Erythroblast (primary cell): ENCODE measurements around the gene EEA1.

Experiments
- GATA1 ChIP-seq: IDR thresholded peaks from 2 replicates; pipeline ENCODE4 v1.6.1; 2011; ENCODE audit warnings: low read depth, mild to moderate bottlenecking, control low read depth, low read length, moderate library complexity
- POLR2A ChIP-seq: IDR thresholded peaks from 2 replicates; pipeline ENCODE4 v1.6.1; 2011; ENCODE audit warnings: mild to moderate bottlenecking, low read length

DNA sequence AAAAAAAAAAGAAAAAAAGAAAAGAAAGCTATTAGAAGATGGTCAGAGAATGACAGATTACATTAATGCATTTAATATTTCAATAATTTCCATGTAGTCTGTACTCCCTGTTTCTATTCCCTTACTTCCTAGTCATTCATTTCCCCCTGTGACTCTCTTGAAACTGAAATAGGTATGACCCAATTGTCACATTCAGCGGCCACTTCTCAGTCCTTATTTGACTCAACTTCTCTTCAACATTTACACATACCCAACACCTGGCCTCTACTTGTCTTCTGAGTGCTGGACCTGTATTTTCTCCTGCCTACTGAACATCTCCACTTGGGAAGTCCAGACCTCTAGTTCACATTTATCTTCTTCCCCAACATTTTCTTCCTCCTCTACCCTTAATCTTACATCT lies 7.2 kb downstream of the EEA1 start:
- TF ChIP-seq POLR2A = no peak
- TF ChIP-seq GATA1 = no peak
